ENCODE data around the gene PLCD4. TPM values are rescaled to one million over a fixed set of nuclear protein-coding genes. Genes with fewer than 3 reads are reported as not detected.
A peak's percentile ranks its signal among the peaks of the same experiment; 100 is the strongest.

The PLCD4 gene
- total and polyA plus RNA-seq, 10 of the 15 experiments (the other 5 are each of a cell fraction or from before 2014, with no cell fraction given): under 0.01 to 1.5 (median 0.23) TPM; not detected in 2

DNA sequence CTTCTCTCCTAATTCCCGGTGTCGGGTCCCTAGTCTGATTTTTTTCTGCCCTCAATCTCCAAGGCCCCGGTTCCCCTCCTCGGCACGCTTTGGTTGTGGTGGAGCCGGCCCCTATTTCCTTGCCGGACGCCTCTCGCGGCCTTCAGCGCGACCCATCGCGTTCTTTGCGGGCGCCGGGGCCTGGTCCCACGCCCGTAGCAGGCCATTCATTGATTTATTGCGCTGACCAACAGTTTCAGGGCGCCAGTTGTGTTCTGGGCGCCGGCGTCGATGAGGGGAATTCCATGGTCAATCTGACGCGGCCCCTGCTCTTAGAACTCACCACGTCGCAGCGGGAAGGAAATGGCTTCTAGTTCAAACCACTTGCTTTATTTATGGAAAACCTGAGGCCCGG lies 38.7 kb upstream of the PLCD4 start (continued):
- TF ChIP-seq NR2C1 (IDR thresholded peaks at IDR 0.05): no peak
- 0 out of 2 replicates have a peak, but pooled peaks have one; percentile 0 for TF ChIP-seq FOXK2 (IDR thresholded peaks at IDR 0.05)
- TF ChIP-seq IKZF1 (conservative IDR thresholded peaks at IDR 0.05): 0 out of 2 replicates have a peak, but pooled peaks have one; percentile 41
- TF ChIP-seq FOS (IDR thresholded peaks at IDR 0.05; ENCODE audit: borderline replicate concordance, extremely low read depth, insufficient read length): no peak
- no peak for TF ChIP-seq KAT2A (conservative IDR thresholded peaks at IDR 0.05; ENCODE audit: control insufficient read depth, low read depth, low read length)
- TF ChIP-seq ZZZ3 (IDR thresholded peaks at IDR 0.05; ENCODE audit: control insufficient read depth, insufficient read length, low read depth): no peak
- TF ChIP-seq STAT1 (conservative IDR thresholded peaks at IDR 0.05): no peak
- no peak for TF ChIP-seq KDM1A (IDR thresholded peaks at IDR 0.05; ENCODE audit: borderline replicate concordance)
- TF ChIP-seq SREBF1 (IDR thresholded peaks at IDR 0.05; ENCODE audit: low read length): no peak
- TF ChIP-seq DPF2 (IDR thresholded peaks at IDR 0.05): 0 out of 2 replicates have a peak, but pooled peaks have one; percentile 47
- TF ChIP-seq TCF7 (IDR thresholded peaks at IDR 0.05; ENCODE audit: borderline replicate concordance): no peak
- TF ChIP-seq, protein P1, sequence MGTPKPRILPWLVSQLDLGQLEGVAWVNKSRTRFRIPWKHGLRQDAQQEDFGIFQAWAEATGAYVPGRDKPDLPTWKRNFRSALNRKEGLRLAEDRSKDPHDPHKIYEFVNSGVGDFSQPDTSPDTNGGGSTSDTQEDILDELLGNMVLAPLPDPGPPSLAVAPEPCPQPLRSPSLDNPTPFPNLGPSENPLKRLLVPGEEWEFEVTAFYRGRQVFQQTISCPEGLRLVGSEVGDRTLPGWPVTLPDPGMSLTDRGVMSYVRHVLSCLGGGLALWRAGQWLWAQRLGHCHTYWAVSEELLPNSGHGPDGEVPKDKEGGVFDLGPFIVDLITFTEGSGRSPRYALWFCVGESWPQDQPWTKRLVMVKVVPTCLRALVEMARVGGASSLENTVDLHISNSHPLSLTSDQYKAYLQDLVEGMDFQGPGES (IDR thresholded peaks at IDR 0.05): no peak
- no peak for TF ChIP-seq SMAD1 (IDR thresholded peaks at IDR 0.05; ENCODE audit: low read depth, partially characterized antibody)
- no peak for TF ChIP-seq CEBPB (IDR thresholded peaks at IDR 0.05; ENCODE audit: borderline replicate concordance in 1 of 2, low read depth in 2 of 2, low read length in 2 of 2)
- TF ChIP-seq GABPA (IDR thresholded peaks at IDR 0.05; ENCODE audit: low read depth): no peak
- TF ChIP-seq, protein P2, sequence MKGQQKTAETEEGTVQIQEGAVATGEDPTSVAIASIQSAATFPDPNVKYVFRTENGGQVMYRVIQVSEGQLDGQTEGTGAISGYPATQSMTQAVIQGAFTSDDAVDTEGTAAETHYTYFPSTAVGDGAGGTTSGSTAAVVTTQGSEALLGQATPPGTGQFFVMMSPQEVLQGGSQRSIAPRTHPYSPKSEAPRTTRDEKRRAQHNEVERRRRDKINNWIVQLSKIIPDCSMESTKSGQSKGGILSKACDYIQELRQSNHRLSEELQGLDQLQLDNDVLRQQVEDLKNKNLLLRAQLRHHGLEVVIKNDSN (IDR thresholded peaks at IDR 0.05; ENCODE audit: borderline replicate concordance, extremely low read length, insufficient read depth, low read depth, low read length): no peak
- TF ChIP-seq TARDBP (IDR thresholded peaks at IDR 0.05; ENCODE audit: borderline replicate concordance): no peak
- TF ChIP-seq NR2C2 (IDR thresholded peaks at IDR 0.05; ENCODE audit: borderline replicate concordance, control insufficient read depth, insufficient read length, low read depth): no peak
- no peak for TF ChIP-seq GATAD2B (conservative IDR thresholded peaks at IDR 0.05; ENCODE audit: low read depth)
- TF ChIP-seq MLLT1 (IDR thresholded peaks at IDR 0.05): peak; percentile 65; the same call in 1 of the 2 replicates

Measured in GM12878 (cell line).